NCI-H128 (cell line): ENCODE results near the gene CDH7.

Source experiments
- DNase-seq: peaks from one replicate; lab custom pipeline; 2025; ENCODE audit not compliant: unreplicated experiment; lab: John Stamatoyannopoulos, UW

Gene CDH7

GRCh38 chr18:65906621-65907034, 155.8 kb downstream of the CDH7 start:
- DNase-seq = no peak

- DNase-seq = no peak
Measured at GRCh38 chr18:65907281-65907680, 156.5 kb downstream of the CDH7 start.

- DNase-seq = no peak
Measured at GRCh38 chr18:65919018-65919417, 168.2 kb downstream of the CDH7 start.

DNA sequence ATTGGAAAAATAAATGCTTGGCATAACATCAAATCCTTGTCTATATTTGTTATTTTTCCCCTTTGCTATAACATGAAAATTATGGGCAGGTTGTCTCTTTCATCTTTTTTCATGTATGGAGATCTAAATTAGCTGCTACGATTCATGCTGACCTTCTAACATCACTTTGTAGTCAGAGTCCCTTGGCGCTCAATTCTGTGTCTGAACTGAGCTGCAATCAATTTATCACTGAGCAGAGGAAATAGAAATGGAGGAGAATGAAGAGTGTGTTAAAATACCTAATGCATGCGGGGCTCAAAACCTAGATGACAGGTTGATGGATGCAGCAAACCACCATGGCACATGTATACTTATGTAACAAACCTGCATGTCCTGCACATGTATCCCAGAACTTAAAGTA, 168.9 kb downstream of the CDH7 start:
- DNase-seq = no peak

GRCh38 chr18:65922103-65922502, 171.3 kb downstream of the CDH7 start:
- DNase-seq = no peak

DNA sequence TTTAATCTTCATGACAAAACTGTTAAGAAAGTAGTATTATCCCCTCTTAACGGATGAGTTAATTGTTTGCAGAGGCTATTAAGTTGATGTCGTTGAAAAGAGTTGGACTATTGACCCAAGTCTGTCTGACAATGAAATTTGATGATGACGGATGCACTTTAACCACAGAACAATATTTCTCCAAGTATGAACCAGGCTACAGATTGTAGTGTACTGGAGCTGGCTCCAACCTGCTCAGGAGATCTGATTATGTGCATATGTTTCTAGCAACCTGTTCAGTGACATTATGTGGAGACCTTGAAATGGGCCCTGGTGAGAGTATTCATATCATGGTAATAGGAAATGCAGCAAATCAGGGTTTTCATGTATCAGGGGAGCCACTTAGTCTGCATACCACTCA, 174.1 kb downstream of the CDH7 start:
- no peak for DNase-seq

GRCh38 chr18:65934874-65935273, 184.1 kb downstream of the CDH7 start:
- DNase-seq = no peak

DNA sequence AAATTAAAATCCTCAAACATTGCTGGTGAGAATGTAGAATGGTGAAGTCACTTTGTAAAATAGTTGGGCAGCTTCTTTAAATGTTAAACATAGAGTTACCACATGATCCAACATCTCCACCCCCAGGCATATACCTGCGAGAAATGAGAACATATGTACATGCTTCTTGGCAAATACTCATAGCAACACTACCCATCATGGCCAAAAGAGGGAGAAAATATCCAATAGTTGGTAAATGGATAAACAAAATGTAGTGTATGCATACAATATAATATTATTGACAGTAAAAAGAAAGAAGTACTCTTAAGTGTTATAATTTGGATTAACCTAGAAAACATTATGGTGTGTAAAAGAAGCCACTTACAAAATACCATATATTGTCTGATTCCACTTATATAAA, 185.9 kb downstream of the CDH7 start:
- DNase-seq = no peak

GRCh38 chr18:65937180-65937579, 186.4 kb downstream of the CDH7 start:
- no peak for DNase-seq

GRCh38 chr18:65938592-65939372, 188.0 kb downstream of the CDH7 start:
- DNase-seq = no peak
